ENCODE data around the gene PLCB1. TPM values are rescaled to one million over a fixed set of nuclear protein-coding genes. Genes with fewer than 3 reads are reported as not detected.

PLCB1 gene
- total and polyA plus RNA-seq, 2 of the 4 experiments (the other 2 are of a cell fraction), result 5.6 to 16.1 TPM

GRCh38 chr20:8909596-8909995 is 777.5 kb downstream of the PLCB1 start:
- H3K4me2 ChIP-seq (ENCODE audit: low read depth, low read length), result no peak overlapping the region
- in situ Hi-C loops (cut with MboI; ENCODE audit: low sequenced_read_pairs) (no loop called here), intact Hi-C loops (cut with micrococcal nuclease) (no loop called here), dilution Hi-C loops (cut with HindIII; ENCODE audit: low sequenced_read_pairs, unreplicated experiment) (no loop called here)
- no peak overlapping the region for H2AK5ac ChIP-seq (ENCODE audit: low read depth, low read length)
- no peaks in the 10 kb centered on the region; the same call in 1 of the 2 replicates for H3K4me1 ChIP-seq (ENCODE audit: control insufficient read depth, insufficient read depth, low read length)
- no peaks in the 10 kb centered on the region for H3K9me1 ChIP-seq (ENCODE audit: insufficient read depth, low read length)
- no peaks in the 10 kb centered on the region for H3K36me3 ChIP-seq (ENCODE audit: control insufficient read depth, insufficient read depth, low read length)
- no peak overlapping the region for H3K9ac ChIP-seq (ENCODE audit: low read depth, low read length)
- POLR2A ChIA-PET (ENCODE audit: unreplicated experiment), result no interaction called here
- no peak overlapping the region for H2BK5ac ChIP-seq (ENCODE audit: low read depth, low read length, poor library complexity, severe bottlenecking)
- no peak overlapping the region for H2BK120ac ChIP-seq (ENCODE audit: low read depth, low read length)
- no peak overlapping the region for H2BK20ac ChIP-seq (ENCODE audit: low read depth, low read length)
- H3K56ac ChIP-seq (ENCODE audit: extremely low read depth, insufficient read depth, low read length), result no peak overlapping the region
- H2AFZ ChIP-seq (replicated peaks; ENCODE audit: low read length, poor library complexity), result no peak overlapping the region
- H3K4ac ChIP-seq (ENCODE audit: low read depth, low read length), result no peak overlapping the region
- H4K91ac ChIP-seq (ENCODE audit: insufficient read depth, low read depth, low read length), result no peak overlapping the region
- H4K8ac ChIP-seq (ENCODE audit: low read depth in 2 of 2, low read length in 2 of 2), result no peak overlapping the region
- no TSS peak for BruUV-seq (replicated peaks)
- no peak overlapping the region for H4K5ac ChIP-seq (ENCODE audit: low read depth, low read length)
- H3K27me3 ChIP-seq (ENCODE audit: control insufficient read depth, insufficient read depth, low read length), result no peaks in the 10 kb centered on the region
- H2AK9ac ChIP-seq (replicated peaks; ENCODE audit: low read depth, low read length, poor library complexity), result no peak overlapping the region
- H3K18ac ChIP-seq (ENCODE audit: low read depth, low read length), result no peak overlapping the region
- no peak overlapping the region for H3K14ac ChIP-seq (replicated peaks; ENCODE audit: low read depth, low read length)
- H4K20me1 ChIP-seq (ENCODE audit: insufficient read depth, low read length), result no peaks in the 10 kb centered on the region
- no peaks in the 10 kb centered on the region for H3K79me1 ChIP-seq (ENCODE audit: low read depth in 1 of 2, low read length in 2 of 2)
- CTCF ChIA-PET, result no interaction called here
- H3K9me3 ChIP-seq (ENCODE audit: control insufficient read depth, insufficient read depth, low read length), result no peaks in the 10 kb centered on the region
- H3K4me3 ChIP-seq (ENCODE audit: insufficient read depth, low read depth, low read length), result no peak overlapping the region
- no peak overlapping the region for H3K27ac ChIP-seq (ENCODE audit: insufficient read depth, low read length)
- no peak for ATAC-seq (ENCODE audit: low read depth)
- no peak overlapping the region for H3K23ac ChIP-seq (ENCODE audit: low read depth, low read length)
- DNase-seq, result peak; percentile 15
- TF ChIP-seq SMC3 (IDR thresholded peaks at IDR 0.05; ENCODE audit: low read depth, low read length), result no peak
- TF ChIP-seq RAD21 (IDR thresholded peaks at IDR 0.05; ENCODE audit: low read length), result no peak
- TF ChIP-seq CEBPB (IDR thresholded peaks at IDR 0.05; ENCODE audit: low read depth, low read length), result no peak
- no peak for TF ChIP-seq RCOR1 (IDR thresholded peaks at IDR 0.05; ENCODE audit: insufficient replicate concordance, low read length)
- no peak for TF ChIP-seq NFE2L2 (IDR thresholded peaks at IDR 0.05; ENCODE audit: low read depth, low read length)
- TF ChIP-seq ELK1 (IDR thresholded peaks at IDR 0.05; ENCODE audit: borderline replicate concordance, low read depth, low read length), result no peak
- TF ChIP-seq BHLHE40 (IDR thresholded peaks at IDR 0.05; ENCODE audit: low read depth, low read length), result no peak
- H2BK15ac ChIP-seq (ENCODE audit: low read depth, low read length), result no peak overlapping the region
